ENCODE results near the gene CENPO. TPM values are rescaled to one million over a fixed set of nuclear protein-coding genes. Genes with fewer than 3 reads are reported as not detected.

Gene CENPO, protein sequence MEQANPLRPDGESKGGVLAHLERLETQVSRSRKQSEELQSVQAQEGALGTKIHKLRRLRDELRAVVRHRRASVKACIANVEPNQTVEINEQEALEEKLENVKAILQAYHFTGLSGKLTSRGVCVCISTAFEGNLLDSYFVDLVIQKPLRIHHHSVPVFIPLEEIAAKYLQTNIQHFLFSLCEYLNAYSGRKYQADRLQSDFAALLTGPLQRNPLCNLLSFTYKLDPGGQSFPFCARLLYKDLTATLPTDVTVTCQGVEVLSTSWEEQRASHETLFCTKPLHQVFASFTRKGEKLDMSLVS
- total RNA-seq, result 2.3 TPM
- long read RNA-seq, partial matches to known transcripts, result 0 of 4 reads
- long read RNA-seq, other reads (novel, unspliced or antisense), result 4 of 4 reads

DNA sequence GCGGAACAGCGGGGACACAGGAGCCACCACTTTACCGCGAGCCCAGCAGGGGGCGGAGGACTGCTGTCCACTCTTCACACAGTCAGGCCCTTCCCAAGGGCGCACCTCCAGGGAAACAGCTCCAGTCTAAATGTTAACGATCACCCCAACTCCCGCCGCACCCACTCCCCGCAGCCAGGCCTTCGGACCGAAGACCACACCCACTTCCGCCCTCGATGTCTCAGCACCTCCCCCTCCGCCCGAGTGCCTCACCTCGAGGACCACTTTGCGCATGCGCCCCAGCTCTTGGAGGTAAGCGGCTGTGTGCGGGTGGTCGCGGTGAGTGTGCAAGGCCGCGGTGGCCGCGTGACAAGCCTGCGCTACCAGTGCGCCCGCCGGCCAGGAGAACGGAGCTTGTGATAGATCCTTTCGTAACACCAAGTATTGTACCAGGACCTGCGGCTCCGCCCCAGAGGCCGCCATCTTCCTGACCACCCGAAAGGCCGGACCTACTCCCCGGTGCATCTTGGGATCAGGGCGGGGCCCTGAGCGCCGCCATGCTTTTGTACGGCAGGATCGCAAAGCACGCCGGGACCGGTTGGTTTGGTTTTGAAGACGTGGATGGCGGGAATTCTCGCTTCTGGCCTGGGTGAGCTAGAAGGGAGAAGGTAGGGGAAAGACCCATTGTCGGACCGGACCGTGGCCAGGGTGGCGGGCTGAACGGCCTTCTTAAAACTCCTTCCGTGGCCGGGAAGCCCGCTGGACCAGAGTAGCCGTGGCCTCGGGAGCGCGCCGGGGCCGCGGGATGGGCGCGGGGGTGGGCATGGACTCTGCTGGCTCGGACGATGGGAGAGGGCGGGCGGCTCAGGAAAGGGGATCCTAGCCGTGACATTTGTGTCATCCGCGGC, at the start of gene CENPO, which contains the start of gene PTRHD1:
Gene CENPO (plus strand): TSS at position 552 of the 887 bp plus-strand sequence. CDS start 495 bp downstream, outside the sequence.
Gene PTRHD1 (minus strand): TSS at position 518 of the 887 bp plus-strand sequence. CDS start 14 bp downstream, at position 504.
- intact Hi-C loops (cut with DNase I), result loop anchor here (2.0 kb wide), 1 partner anchor 302 kb away; the partner anchor contains the start of gene NCOA1
- peak; percentile 99 for DNase-seq (ENCODE audit: low spot score)

DNA sequence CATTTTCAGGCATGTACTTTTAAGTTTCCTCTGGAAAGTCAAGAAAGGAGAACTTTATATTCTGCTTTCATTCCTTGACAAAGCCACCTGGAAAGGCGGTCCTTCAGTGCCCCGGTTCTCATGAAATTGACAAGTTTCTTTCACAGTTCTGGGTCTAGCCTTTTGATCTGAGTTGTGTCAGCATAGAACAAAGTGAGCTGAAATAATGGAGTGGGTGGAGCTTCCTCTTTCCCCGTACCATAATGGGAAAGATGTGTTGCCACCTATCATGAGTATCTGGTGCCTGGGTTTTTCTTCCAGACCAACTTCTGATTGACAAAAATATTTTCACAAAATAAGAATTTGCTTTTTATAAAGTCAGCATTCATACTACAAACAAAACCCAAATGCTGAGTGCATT, 49.3 kb upstream of the CENPO start:
- DNase-seq (ENCODE audit: low spot score), result no peak
- intact Hi-C loops (cut with DNase I), result no loop called here

DNA sequence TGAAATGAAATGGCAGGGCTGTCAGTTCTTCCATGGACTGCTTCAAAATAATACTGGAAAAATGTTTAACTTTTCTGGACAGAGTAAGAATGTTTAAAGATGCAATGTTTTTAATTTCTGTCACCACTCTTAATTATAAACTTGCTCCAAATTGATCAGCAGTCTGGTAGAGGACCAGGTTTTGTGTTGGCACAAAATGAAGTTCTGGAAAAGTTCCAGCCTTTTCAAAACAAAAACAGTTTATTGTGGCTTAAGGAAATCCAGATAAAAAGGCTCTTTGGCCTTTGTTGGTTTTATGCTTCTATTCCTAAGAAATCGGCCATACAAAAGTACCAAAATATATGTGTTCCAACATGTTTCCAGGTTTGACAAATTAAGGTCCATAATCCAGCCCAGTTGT, 48.9 kb upstream of the CENPO start:
- no peak for DNase-seq (ENCODE audit: low spot score)
- intact Hi-C loops (cut with DNase I), result no loop called here

DNA sequence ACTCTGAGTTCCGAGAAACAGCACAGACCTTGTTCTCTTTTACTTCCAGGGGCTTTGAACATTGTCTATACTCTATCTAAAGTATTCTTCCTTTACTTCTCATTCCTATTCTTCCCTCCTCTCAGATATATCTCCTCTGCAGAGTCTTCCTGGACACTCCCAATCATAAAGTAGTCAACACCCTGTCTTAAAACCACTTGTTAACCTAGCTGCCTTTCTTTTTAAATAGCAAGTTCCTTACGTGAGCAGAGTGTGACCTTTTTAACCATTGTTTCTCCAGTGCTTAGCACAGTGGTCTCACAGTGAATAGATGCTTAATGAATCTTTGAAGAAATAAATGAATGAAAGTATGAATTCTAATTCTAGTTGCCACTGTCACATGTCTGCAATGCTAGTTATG, 47.4 kb upstream of the CENPO start:
- DNase-seq (ENCODE audit: low spot score), result no peak
- intact Hi-C loops (cut with DNase I), result no loop called here

DNA sequence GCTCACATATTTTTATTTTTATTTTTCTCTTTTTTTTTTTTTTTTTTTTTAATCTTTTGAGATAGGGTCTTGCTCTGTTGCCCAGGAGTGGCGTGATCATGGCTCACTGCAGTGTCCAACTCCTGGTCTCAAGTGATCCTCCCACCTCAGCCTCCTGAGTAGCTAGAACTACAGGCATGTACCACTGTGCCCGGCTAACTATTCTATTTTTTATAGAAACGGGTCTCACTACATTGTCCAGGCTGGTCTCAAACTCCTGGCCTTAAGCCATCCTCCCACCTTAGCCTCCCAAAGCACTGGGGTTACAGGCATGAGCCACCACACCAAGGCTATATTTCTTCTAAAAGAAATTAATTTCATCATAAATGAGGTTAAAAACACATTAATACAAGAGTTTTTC, 45.9 kb upstream of the CENPO start:
- intact Hi-C loops (cut with DNase I), result no loop called here
- no peak for DNase-seq (ENCODE audit: low spot score)

DNA sequence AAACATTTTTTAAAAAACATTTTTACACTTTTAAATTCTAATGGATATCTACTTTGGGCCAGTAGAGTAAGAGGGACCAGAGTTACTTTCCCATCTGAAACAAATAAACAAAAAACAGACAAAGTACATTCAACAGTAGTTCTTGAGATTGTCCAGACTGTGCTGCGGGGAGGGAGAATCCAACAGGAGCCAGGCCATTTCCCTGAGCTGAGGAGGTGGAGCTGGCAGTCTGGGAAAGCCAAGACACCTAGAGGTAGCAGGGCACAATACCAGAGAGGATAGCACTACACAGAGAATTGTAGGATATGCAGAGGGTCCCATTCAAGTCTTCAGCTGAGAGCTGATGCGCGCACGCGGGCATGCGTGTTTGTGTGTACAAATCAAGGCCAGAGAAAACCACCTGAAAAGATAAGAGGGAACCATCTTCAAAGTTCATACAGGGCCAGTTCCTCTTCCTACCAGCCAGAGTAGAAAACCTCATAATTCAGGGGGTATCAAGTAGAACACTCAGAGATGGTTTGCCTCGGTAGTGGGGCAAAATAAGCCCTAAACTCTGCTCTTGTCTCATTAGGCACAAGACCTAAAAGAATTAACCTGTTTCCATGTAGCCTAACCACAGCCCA, 44.0 kb upstream of the CENPO start:
- DNase-seq (ENCODE audit: low spot score), result no peak
- intact Hi-C loops (cut with DNase I), result no loop called here

DNA sequence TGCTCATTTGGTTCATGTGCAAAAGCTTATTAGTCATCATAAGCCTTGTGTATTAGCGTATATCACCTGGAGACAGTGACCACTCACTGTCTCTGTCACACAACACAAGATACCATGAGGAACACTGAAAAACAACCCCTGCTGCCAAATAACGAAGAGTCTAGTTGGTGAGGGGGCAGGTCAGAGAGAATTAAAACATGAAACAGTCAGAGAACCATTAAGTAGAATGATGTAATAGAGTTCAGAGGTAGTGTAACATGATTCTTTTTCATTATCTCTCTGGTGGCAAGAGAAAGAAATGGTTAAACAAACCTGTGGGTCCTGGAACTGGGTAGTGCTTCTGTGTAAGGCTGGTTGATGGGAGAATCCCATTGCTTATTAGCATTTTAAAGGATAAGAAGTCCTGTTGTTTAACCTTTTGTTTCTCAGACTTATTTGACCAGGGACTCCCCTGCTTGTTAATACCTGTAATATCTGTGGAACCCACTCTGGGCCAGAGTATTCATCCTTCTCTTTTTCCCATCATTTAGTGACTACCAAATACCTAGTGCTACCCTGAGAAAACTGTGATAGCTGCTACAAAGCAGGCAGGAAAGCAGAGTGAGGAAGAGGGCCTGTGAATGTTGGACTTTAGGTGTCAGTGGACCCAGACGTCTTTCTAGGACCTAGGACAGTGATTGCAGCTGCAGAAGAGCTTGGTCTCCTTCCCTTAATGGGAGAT, 38.1 kb upstream of the CENPO start:
- intact Hi-C loops (cut with DNase I), result no loop called here
- no peak for DNase-seq (ENCODE audit: low spot score)

DNA sequence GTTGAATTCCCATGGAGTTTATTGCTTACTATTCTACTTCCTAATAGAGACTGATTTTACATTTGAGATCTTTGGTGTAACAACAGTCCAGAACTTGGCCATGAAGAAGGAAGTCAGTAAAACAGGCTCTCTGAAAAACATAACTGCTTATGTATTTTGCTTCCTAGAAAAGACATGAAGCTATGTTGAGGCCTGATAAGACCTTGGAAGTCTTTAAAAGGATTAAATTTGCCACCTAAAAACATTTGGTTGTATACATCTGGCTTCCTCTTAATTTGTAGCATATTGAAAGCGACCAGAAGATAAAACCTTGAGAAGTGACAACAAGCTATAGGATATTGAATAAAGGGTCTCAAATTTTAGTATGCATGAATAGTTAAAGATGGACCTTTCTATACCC, 36.4 kb upstream of the CENPO start:
- intact Hi-C loops (cut with DNase I), result no loop called here
- no peak for DNase-seq (ENCODE audit: low spot score)

DNA sequence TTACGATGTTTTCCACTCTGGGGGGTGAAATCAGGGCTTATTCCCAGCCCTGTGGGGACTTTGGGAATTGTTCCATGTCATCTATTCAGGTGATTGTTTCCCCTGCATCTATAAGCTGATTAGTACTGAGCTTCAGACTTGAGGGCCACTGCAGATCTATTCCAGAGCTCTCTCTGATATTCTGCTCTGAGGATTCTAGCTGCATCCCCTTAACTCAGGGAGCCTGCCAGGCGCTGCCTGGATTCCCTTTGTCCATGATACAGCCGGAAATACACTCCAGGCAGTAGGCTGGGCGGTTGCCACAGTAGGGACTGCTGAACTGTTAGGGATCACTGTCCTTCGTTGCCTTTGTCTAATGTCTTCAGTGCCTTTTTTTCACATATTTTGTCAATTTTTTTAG, 31.4 kb upstream of the CENPO start:
- intact Hi-C loops (cut with DNase I), result no loop called here
- no peak for DNase-seq (ENCODE audit: low spot score)

DNA sequence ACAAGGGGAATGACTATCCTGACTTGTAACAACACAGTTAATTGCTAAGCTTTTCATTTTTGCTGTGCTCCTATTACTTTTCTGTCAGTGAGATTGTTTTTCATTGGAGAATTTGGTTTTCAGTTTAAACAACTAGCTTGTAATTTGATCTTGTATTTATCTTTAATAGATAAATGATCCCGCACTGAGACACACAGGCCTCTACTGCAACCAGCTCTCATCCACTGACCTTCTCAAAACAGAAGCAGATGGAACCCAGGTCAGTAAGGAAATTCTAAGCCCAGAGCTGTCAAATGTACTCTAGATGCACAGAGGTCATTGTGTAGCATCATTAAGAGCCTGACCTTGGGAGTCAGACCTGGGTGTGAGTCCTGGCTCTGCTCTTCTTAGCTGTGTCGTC, 30.7 kb upstream of the CENPO start:
- intact Hi-C loops (cut with DNase I), result no loop called here
- no peak for DNase-seq (ENCODE audit: low spot score)

DNA sequence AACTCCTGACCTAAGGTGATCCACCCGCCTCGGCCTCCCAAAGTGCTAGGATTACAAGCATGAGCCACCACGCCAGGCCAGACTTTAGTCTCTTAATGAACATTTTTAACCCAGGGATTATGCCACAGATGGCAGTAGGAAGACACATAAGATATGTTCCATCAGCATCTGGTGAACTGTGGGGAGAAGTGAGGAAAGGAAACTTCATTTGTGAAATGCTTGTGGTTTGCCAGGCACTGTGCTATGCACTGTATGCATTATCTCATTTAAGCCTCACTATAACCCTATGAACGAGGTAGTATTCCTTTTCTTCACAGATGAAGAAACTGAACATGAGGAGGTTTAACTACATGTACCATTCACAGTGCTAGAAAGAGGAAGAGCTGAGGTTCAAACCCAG, 29.4 kb upstream of the CENPO start:
- no peak for DNase-seq (ENCODE audit: low spot score)
- intact Hi-C loops (cut with DNase I), result no loop called here

DNA sequence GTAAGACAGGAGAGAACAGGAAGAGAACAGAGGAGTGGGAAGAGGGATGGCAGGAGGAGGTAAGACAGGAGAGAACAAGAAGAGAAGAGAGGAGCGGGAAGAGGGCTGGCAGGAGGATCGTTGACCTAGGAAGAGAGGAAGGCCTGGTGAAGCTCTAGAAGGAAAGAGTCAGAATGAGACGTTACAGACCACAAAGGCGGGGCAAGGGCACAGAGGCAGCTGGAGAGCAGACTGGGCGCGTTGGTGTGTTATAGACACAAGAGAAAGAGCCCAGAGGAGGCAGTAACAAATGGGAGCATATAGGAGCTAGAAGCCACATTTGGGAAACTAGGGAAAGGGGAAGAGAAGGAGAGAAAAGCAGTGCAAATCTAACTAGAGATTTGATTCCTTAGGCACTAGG, 26.6 kb upstream of the CENPO start:
- intact Hi-C loops (cut with DNase I), result no loop called here
- no peak for DNase-seq (ENCODE audit: low spot score)

DNA sequence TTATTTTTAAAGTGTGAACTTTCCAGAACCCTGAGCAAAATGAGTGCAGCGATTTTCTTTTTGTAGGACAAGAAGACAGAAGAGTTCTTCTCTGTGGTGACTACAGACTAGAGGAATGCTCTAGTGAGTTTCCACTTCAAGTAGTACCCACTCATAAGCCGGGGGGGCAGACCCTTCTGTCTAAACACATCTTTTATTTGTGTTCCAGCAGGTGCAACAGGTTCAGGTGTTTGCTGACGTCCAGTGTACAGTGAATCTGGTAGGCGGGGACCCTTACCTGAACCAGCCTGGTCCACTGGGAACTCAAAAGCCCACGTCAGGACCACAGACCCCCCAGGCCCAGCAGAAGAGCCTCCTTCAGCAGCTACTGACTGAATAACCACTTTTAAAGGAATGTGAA, 25.2 kb upstream of the CENPO start:
- intact Hi-C loops (cut with DNase I), result no loop called here
- DNase-seq (ENCODE audit: low spot score), result no peak

DNA sequence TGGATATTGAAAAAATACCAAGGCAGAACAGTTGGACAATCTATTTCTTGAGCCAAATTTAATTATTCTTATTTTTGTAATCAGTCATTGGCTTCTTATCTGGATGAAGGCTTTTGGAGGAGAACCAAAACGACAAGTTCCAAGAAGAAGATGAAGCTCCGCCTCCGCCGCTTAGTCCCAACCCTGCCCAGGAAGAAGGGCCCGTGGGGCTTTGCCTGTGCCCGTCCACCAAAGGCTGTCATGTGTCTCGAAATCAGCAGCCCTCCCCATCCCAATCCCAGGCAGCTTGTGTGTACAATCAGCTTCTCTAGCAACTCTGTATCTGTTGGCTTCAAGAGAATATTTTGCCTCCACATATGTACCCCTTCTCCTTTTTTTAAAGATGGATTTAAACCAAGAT, 24.6 kb upstream of the CENPO start:
- DNase-seq (ENCODE audit: low spot score), result no peak
- intact Hi-C loops (cut with DNase I), result no loop called here

DNA sequence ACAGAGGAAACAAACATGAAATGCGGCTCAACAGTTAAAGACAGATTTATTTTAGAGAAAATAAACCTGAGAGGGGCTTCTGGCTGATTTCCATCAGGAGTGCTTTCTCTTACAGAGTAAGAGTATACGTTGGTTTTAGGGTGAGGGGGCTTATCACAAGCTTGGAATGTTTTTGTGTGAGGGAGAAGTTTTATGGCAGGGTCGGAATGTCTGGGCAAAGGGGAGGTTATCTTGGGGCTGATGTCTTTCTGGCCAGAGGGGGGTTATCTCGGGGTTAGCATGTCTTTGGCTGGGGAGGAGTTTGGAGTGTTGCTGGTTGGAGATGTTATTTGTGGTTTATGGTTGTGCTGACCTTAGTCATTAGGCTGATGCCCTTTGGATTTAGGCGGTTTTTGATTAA, 22.2 kb upstream of the CENPO start:
- DNase-seq (ENCODE audit: low spot score), result no peak
- intact Hi-C loops (cut with DNase I), result no loop called here

DNA sequence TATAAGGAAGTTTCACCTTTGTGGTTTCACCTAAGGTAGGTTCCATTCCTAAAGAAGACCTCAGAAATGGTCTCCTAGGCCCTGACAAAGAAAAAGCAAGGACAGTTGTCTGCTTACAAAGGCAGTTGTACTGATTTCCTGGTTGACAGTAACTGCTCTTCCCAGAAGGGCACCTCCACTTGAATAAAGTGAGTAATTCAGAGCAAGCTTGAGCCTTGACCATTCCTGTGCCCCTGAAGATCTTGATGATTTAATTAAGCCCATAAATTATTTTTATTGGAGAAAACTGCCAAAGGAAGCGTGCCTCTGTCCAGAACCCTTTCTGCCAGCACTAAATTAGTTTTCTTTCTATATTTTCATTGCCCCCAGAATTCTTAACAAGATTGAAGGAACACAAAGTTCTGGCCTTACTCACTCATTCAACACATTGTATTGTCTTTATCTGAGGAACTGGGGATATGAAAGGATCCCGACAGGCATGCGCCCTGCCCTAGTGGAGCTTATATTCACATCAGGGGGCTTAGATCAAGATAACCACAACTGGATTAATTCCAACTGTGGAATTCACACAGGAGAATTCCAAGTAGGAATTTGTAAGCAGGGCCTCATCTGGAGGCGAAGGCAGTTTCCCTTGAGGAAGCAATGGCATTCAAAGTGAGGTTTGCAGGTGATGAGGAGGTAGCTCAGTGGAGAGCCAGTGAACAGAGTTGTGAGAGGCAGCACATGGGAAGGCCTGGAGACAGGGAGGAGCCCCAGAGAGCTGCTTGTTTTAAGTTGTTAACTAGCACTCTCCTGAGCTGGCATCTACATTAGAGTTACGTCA, 21.2 kb upstream of the CENPO start:
- intact Hi-C loops (cut with DNase I), result no loop called here
- no peak for DNase-seq (ENCODE audit: low spot score)

DNA sequence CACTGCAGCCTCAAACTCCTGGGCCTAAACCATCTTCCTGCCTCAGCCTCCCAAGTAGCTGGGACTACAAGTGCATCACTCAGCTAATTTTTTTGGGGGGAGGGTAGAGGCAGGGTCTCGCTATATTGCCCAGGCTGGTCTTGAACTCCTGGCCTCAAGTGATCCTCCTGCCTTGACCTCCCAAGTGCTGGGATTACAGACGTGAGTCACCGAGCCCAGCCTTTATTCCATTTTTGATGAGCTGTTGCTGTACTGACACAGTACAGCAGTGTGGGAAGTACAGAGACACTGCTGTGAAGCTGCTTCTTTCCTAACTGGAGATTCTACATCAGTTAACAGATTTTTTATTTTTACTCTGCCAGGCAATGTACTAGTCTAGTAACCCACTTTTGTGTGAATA, 18.9 kb upstream of the CENPO start:
- intact Hi-C loops (cut with DNase I), result no loop called here
- no peak for DNase-seq (ENCODE audit: low spot score)

DNA sequence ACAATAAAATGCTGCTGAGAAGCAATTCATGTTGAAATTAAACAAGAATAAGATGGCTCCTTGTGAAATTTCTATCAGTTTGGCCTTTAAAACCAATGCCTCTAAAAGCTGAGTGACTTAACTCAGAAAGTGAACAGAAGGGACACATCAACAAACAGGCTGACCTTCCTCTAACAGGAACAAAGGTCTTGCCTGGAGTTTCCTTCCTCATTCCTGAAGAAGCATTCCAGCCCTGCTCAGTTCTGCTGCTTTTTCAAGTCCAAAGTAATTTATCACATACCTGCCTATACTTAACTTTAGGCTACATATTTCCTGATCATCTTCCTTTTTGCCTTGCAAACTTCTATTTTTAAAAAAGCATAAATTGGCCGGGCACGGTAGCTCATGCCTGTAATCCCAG, 14.1 kb upstream of the CENPO start:
- no peak for DNase-seq (ENCODE audit: low spot score)
- intact Hi-C loops (cut with DNase I), result no loop called here

DNA sequence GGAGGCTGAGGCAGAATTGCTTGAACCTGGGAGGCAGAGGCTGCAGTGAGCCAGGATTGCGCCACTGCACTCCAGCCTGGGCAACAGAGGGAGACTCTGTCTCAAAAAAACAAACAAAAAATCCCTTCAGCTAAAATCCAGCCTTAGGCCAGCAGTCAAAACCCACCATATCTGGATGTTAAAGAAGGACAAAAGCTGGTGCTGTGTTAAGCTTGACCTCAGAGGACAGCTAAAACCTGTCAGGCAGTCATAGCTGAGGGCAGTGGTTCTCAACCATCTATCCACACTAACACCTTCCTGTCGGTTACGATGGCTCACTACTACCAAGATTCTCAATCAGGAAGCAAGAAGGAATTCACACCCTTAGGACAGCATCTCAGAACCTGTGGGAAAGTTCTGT, 9.6 kb upstream of the CENPO start:
- intact Hi-C loops (cut with DNase I), result no loop called here
- DNase-seq (ENCODE audit: low spot score), result no peak

All from cardiac septum (tissue), 1 donor.